GM13976 (cell line): ENCODE data around the gene FJX1.

Experiments used
- DNase-seq: peaks from one replicate; pipeline ENCODE4 v3.0.0; 2012; ENCODE audit warnings: low spot score
- in situ Hi-C: fragments of 300-500 bp; cut with MboI; formaldehyde crosslinking; loops from one replicate; pipeline ENCODE4 v1.12.0; 2022; ENCODE audit warnings: low sequenced_read_pairs, mixed read lengths, inconsistent platforms; ENCODE audit not compliant: unreplicated experiment
- TF ChIP-seq, protein P1 (sequence below): IDR thresholded peaks from 2 replicates; pipeline ENCODE4 v1.5.1; 2012; ENCODE audit warnings: borderline replicate concordance, mild to moderate bottlenecking; ENCODE audit not compliant: insufficient read depth; ENCODE audit errors: extremely low read depth, missing control alignments, control extremely low read depth

The FJX1 gene

DNA sequence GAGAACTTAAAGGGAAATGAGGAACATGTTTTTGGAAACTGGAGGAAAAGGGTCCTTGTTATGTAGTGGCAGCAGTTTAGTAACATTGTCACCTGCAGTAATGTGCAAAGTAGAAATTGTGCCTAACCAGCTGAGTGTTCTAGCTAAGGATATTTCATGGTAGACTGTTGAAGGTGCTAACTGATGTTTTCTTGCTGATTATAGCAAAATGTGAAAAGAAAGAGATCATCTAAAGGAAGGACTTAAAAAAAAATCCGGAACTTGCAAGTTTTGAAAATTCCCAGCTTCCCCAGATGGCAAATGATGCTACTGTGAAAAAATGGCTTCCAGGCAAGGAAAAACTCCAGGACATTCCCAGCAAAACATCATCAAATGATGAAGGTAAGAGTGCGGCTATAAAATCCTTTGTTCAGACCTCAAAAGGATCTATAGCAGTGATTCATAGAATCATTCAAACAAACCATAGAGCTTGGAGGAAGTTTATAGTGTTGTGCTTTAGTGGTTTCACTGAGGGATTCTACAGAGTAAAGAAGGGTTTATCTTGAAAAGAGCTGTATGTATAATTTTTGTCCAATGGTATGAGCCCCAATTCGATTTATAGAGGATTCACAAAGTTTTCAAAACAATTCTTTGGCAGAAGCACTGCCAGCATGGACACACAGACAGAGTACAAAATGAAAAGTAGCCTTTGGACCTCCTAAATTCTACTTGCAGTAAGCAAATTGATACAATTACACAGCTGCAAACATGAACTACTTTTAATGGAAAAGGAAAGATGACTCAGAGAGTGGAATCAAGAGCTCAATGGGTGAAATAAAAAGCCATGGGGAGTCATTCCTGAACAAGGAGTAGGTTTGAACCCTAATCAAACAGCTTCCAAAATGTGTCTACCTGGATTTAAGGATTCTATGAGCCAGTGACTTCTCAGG, 40.0 kb downstream of the FJX1 start:
- TF ChIP-seq, protein P1, sequence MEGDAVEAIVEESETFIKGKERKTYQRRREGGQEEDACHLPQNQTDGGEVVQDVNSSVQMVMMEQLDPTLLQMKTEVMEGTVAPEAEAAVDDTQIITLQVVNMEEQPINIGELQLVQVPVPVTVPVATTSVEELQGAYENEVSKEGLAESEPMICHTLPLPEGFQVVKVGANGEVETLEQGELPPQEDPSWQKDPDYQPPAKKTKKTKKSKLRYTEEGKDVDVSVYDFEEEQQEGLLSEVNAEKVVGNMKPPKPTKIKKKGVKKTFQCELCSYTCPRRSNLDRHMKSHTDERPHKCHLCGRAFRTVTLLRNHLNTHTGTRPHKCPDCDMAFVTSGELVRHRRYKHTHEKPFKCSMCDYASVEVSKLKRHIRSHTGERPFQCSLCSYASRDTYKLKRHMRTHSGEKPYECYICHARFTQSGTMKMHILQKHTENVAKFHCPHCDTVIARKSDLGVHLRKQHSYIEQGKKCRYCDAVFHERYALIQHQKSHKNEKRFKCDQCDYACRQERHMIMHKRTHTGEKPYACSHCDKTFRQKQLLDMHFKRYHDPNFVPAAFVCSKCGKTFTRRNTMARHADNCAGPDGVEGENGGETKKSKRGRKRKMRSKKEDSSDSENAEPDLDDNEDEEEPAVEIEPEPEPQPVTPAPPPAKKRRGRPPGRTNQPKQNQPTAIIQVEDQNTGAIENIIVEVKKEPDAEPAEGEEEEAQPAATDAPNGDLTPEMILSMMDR, result no peak
- DNase-seq, result no peak
- in situ Hi-C loops, result no loop called here

DNA sequence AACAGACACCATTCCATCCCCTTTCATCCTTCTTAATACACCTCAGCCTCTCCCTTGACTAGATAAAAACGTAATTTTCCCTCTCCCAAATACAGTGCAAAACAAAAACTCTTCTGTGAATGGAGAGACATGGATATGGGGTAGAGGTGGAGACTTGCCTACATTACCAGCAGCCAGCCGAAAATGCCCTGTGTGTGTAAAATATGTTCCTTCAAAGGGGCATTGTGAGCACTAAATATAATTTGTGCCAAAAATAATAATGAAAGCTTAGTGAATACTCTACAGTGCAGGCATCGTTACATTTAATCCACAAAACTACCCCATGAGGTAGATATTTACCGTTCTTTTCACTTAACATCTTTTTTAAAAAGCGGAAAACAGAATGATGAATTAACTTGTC, 43.3 kb downstream of the FJX1 start:
- in situ Hi-C loops, result no loop called here
- DNase-seq, result no peak
- TF ChIP-seq, protein P1, result no peak

DNA sequence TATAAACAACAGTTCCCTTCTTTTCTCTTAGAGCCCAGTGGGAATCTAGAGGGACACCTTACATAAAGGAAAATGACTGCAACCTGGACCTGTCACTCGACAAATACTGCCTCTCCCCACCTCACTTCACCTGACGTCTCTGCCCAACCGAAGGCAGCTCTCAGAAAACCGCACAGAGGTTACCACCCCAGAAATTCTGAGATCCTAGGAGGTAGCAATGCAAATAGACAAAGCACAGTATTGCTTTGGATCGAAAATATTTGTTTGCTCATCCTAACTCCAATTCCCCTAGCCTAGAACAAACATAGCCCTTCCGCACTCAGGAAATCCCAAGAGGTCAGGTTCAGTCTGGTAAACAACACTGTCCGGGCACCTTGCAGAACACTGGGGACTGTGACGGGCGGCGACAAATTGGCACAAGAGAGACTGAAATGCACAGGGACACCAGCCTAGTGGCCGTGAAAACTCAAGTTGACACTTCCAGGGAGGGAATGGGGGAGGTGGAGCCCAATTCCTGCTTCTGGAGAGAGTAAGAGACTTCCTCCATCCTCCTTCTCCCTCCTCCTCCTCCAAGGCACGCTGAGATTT, 43.9 kb downstream of the FJX1 start:
- in situ Hi-C loops, result no loop called here
- peak; percentile 34 for DNase-seq
- TF ChIP-seq, protein P1, result no peak

DNA sequence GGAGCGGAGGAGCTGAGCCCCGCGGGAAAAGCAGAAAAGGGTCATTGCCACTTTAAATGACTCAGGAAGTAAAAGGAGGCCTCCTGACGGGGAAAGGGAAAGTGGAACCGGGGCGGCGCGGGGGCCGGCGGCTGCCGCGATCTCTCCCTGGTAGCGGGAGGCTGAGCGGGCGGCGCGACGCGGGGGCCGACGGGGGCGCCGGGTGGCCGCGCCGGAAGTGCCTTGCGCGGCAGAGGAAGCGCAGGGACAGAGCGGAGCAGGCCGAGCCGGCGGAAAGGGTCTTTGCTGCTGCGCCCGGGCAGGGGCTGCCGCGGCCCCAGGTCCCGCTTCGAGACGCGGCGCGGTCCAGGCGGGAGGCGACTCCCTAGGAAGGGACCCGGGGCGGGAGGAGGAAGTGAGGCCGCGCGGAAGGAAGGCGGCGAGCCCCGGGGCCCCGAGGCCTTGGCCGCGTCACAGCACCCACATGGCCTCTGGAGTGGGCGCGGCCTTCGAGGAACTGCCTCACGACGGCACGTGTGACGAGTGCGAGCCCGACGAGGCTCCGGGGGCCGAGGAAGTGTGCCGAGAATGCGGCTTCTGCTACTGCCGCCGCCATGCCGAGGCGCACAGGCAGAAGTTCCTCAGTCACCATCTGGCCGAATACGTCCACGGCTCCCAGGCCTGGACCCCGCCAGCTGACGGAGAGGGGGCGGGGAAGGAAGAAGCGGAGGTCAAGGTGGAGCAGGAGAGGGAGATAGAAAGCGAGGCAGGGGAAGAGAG, 44.6 kb downstream of the FJX1 start, which contains the start of gene TRIM44:
Gene TRIM44 (plus strand): TSS at position 127 of the 759 bp plus-strand sequence. CDS start 337 bp downstream, at position 464.
- in situ Hi-C loops, result no loop called here
- TF ChIP-seq, protein P1, result no peak
- DNase-seq, result peak; percentile 90

DNA sequence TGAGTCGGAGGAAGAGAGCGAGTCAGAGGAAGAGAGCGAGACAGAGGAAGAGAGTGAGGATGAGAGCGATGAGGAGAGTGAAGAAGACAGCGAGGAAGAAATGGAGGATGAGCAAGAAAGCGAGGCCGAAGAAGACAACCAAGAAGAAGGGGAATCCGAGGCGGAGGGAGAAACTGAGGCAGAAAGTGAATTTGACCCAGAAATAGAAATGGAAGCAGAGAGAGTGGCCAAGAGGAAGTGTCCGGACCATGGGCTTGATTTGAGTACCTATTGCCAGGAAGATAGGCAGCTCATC, 45.1 kb downstream of the FJX1 start:
- TF ChIP-seq, protein P1, result no peak
- no peak for DNase-seq
- in situ Hi-C loops, result no loop called here

DNA sequence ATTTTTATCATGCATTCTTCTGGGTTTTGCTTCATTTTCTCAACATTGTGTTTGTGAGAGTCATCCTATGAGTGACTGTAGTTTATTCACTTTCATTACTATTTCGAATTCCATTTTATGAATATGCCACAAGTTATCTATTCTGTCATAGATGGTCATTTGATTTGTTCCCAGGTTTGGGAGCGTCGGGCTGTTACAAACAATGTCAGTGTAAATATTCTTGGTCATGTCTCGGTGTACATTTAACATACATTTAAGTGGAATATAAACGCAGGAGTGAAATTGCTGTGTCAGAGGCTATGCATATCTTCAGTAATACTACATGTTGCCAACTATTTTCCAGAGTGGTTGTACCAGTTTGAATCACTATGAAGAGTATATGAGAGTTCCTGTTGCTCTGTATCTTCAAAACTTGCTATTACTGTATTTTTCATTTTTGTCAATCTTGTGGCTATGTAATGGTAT, 46.7 kb downstream of the FJX1 start:
- DNase-seq, result no peak
- in situ Hi-C loops, result no loop called here
- TF ChIP-seq, protein P1, result no peak
